PC-3 (cell line): ENCODE measurements around the gene CPA3.

ENCODE experiments used
- EZH2 ChIP-seq: fragments of 300-600 bp; sonication (generic); IDR thresholded peaks from one replicate; pipeline ENCODE4 v1.6.1; 2017; ENCODE audit warnings: antibody characterized with exemption, mild to moderate bottlenecking, low read length; ENCODE audit not compliant: unreplicated experiment
- EZH2phosphoT487 ChIP-seq: fragments of 300-600 bp; sonication (generic); IDR thresholded peaks from 2 replicates; pipeline ENCODE4 v1.6.1; 2018; ENCODE audit warnings: mild to moderate bottlenecking, antibody characterized with exemption, low read length, borderline replicate concordance
- TF ChIP-seq, protein P1 (sequence below): fragments of 300-600 bp; sonication (generic); conservative IDR thresholded peaks from 2 replicates; pipeline ENCODE4 v1.5.1; 2017; ENCODE audit warnings: antibody characterized with exemption, low read depth, mild to moderate bottlenecking, low read length

DNA sequence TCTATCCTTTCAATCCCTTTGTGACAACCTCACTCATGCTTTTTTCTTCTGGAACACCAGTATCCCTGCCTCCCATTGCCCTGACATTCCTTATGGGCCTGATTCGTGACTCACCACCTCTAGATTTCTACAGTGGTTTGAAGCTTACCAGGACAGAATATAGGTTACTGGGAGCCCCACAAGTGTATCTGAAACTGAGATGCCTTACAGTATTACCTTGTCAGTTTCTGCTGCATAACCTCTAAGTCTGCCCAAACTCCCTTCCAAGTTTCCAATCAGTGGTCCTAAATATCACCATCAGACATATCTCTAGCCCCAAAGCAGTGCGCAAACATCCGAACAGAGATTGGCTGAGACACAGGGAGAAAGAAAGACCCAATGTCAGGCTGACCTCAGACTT, 31.9 kb upstream of the CPA3 start:
- TF ChIP-seq EZH2, result no peak
- TF ChIP-seq, protein P1, sequence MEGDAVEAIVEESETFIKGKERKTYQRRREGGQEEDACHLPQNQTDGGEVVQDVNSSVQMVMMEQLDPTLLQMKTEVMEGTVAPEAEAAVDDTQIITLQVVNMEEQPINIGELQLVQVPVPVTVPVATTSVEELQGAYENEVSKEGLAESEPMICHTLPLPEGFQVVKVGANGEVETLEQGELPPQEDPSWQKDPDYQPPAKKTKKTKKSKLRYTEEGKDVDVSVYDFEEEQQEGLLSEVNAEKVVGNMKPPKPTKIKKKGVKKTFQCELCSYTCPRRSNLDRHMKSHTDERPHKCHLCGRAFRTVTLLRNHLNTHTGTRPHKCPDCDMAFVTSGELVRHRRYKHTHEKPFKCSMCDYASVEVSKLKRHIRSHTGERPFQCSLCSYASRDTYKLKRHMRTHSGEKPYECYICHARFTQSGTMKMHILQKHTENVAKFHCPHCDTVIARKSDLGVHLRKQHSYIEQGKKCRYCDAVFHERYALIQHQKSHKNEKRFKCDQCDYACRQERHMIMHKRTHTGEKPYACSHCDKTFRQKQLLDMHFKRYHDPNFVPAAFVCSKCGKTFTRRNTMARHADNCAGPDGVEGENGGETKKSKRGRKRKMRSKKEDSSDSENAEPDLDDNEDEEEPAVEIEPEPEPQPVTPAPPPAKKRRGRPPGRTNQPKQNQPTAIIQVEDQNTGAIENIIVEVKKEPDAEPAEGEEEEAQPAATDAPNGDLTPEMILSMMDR, result no peak
- no peak for TF ChIP-seq EZH2phosphoT487
